Middle frontal gyrus (tissue), 1 donor: ENCODE results near the gene CDA.

Source experiments
- DNase-seq: peaks from one replicate; pipeline ENCODE4 v3.0.0-alpha.2; 2015; ENCODE audit warnings: low spot score; ENCODE audit errors: extremely low spot score

The CDA gene

DNA sequence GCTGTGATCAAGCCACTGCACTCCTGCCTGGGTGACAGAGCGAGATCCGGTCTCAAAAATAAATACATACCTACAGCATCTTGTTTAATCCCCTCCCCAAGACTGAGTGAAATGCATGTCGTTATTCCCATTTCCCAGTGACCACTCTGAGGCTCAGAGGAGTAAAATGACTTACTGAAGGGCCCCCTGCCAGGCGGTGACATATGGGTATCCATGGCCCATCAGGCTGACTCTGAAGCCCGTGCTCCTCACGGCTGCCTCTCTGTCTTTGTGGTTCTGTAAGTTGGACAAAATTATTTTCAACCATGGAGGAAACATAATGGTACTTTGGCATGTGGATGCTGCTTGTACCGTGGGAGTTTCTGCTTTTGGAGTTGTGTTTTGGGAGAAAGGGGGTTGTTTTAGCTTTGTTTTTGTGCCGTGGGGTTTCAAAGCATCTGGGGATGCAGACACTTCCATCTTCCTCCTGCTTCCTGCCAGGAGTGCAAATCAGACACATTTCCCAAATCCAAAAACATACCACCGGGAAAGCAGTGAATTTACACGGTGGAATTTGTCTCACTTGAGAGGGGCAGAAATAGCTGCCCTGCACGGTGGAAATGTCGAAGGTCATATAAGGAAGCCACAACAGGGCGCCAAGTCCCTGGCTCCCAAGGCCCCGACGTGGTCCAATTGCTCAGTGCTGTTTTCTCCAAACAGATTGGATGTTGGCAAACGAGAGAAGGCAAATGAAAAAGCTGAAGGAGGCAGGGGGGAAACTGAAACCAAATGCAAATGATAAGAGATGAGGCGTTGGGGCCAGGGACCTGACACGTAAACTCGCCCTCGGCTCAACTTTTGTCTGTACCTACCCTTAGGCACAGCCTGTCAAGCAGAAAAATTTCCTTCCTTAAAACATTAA lies 27.3 kb downstream of the CDA start:
- DNase-seq = no peak

DNA sequence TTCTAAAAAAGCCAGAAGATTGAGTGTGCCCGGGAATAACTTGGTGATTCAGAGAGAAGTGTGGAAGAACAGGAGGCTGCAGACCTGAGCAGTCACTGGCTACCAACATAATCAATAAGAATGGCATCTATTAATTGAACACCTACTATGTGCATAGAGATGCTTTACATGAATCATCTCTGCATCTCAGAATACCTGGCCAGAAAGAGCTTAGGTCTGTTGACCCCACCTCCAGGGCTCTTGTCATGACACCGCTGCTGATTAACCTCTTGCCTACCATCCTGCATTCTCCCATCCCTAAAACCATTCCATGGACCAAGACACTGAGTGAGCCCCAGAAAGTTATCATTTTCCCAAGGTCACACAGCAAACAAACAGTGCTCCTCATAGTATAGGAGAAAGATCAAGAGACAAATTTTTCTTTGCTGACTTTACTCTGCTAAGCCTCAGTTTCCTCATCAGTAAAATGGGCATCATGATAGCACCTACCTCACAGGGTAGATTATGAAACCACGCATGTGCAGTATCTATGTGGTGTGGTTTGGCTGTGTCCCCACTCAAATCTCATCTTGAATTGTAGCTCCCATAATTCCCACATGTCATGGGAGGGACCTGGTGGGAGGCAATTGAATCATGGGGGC lies 28.1 kb downstream of the CDA start:
- DNase-seq = no peak

DNA sequence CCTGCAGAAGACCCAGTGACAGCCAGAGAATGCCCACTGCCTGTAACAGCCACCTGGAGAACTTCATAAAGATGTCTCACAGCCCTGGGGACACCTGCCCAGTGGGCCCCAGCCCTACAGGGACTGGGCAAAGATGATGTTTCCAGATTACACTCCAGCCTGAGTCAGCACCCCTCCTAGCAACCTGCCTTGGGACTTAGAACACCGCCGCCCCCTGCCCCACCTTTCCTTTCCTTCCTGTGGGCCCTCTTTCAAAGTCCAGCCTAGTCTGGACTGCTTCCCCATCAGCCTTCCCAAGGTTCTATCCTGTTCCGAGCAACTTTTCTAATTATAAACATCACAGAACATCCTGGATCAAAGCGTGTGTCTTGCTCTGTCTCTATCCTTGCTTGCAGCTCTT lies 29.7 kb downstream of the CDA start:
- no peak for DNase-seq

DNA sequence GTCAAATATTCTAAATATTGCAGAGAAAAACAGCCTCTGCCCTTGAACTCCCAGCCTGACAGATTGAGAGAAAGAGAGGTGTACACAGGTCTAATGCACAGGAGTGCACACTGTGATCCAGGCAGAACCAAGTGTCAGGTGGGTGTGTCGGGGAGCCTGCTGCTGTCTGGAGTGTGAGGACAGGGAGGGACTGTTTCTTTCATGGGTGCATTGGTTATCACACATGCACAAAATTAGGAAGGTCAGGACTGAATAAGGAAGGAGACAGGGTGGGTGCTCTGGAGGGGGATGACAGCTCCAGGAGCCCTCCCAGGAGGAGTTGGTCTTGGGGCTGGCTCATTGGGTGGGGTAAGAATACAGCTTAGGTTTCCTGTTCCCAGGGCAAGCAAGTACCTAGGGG lies 31.1 kb downstream of the CDA start:
- no peak for DNase-seq

DNA sequence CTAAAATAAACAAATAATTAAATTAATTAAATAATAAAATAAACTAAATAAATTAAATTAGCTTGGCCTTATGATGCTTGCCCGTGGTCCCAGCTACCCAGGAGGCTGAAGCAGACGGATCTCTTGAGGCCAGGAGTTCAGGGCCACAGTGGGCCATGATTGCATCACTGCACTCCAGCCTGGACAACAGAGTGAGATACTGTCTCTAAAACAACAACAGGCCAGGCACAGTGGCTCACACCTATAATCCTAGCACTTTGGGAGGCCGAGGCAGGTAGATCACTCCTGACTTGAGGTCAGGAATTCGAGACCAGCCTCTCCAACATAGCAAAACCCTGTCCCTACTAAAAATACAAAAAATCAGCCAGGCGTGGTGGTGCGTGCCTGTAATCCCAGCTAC lies 32.1 kb downstream of the CDA start:
- DNase-seq = no peak

DNA sequence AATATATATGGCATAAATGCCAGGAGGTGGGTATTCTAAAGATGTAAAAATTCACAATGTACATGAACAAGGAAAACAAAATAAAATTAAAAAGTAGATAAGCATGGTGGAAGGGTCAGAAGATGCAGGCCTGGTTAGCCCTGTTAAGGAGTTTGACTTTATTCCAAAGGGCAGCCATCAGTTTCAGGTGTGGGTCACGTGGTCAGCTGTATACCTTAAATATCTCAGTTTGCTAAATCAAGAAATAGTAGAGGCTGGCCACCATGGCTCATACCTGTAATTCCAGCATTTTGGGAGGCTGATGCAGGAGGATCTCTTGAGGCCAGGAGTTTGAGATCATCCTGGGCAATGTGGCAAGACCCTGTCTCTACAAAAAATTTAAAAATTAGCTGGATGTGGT lies 35.8 kb downstream of the CDA start:
- no peak for DNase-seq

DNA sequence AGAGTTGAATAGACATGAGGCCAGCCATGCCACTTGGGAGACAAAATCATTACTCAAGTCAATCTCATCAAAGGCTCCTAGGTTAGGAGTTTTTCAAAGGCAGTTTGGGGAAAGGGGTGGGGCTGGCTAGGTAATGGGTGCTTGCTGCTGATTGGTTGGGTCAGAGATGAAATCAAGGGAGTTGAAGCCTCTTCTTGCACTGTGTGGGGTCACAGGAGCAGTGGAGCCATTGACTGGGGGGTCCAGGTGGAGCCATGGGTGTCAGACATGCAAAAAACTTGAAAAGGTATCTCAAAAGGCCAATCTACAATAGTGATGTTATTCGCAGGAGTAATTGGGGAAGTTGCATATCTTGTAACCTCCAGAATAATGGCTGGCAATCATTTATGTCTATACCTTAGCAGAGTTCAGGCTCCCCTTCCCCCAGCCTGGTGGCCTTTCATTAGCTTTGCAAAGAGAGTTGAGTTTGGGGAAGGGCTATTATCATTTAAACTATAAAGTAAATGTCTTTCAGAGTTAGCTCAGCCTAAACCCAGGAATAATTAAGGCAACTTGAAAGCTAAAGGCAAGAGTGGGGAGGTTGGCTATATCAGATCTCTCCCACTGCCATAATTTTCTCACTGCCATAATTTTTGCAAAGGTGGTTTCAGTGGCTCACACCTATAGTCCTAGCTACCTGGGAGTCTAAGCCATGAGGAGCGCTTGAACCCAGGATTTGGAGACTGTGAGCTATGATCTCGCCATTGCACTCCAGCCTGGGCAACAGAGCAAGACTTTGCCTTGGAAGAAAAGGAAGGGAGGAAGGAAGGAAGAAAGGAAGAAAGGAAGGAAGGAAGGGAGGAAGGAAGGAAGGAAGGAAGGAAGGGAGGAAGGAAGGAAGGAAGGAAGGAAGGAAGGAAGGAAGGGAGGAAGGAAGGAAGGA lies 36.5 kb downstream of the CDA start:
- DNase-seq = no peak

DNA sequence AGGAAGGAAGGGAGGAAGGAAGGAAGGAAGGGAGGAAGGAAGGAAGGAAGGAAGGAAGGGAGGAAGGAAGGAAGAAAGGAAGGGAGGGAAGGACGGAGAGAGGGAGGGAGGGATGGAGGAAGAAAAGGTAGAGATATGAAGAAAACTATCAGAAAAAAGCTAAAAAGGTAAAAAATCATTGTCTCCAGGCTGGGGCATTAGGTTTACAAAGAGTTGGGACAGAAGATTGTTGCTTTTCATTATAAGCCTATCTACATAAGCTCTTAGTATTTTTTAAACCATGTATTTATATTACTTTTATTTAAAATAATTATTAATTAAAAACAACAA lies 37.2 kb downstream of the CDA start:
- DNase-seq = no peak

DNA sequence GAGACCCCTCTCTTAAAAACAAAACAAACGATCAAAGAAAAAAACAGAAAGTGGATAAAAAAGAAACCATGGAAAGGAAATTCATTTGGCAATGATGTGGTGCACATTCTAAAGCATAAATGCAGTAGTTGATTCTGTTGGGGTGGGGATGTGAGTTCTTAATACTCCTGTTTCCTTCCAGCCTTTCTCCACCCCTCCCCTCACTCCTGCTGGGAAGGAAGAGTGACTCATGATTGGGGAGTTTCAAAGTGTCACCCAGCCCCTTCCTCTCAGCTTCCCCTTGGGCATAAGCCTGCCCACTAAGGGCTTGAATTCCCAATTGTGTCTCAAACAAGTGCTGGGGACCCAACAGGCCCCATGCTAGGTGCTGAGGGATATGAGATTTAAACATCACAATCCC lies 37.6 kb downstream of the CDA start:
- no peak for DNase-seq

DNA sequence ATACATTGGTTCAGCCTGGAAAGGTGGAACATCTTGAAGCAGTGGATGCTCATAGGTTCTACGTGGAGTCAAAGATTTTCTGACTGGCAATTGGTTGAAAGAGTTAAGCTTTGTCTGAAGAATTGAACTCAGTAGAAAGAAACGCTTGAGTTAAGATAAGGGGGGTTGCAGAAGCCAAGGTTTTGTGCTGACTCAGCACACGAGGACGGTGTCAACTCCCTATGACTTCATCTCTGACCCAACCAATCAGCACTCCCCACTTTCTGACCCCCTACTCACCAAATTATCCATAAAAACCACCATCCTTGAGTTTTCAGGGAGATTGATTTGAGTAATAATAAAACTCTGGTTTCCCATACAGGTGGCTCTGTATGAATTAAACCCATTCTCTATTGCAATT lies 41.8 kb downstream of the CDA start:
- no peak for DNase-seq

DNA sequence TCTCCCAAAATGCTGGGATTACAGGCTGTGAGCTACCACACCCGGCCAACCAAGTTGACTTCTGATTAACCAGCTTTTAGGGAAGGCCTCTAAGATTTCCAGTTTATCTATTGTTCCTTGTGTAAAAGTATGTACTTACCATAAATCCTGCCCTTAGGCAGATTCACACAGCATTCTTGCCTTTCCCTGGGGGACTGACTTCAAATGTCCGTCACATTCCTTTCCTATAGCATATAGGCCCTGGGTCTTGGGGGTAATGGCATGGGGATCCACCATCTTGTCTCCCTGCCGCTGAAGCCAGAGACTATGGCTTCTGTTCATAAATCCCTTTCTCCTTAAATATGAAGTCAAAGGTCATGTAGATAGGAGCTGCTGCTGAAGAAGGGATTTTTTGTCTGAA lies 43.5 kb downstream of the CDA start:
- no peak for DNase-seq

DNA sequence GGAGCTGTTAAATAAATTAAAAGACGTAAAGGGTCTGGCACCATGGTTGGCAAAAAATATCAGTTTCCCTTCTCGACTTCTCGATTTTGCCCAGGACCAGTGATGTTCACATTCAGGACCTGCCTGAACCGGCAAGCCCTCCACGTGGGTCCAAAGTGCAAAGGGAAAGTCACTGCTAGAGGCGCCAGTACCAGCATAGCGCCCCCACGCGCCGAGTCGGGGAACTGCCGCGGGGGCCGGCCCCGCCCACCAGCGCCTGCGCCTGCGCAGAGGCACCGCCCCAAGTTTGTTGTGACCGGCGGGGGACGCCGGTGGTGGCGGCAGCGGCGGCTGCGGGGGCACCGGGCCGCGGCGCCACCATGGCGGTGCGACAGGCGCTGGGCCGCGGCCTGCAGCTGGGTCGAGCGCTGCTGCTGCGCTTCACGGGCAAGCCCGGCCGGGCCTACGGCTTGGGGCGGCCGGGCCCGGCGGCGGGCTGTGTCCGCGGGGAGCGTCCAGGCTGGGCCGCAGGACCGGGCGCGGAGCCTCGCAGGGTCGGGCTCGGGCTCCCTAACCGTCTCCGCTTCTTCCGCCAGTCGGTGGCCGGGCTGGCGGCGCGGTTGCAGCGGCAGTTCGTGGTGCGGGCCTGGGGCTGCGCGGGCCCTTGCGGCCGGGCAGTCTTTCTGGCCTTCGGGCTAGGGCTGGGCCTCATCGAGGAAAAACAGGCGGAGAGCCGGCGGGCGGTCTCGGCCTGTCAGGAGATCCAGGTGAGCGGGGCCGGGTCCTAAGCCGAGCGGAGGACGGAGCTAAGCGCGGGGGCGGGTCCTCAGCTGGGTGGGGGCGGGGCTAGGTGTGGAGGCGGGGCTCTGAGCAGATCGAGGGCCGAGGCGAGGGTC lies 44.5 kb downstream of the CDA start, which contains the start of gene PINK1:
Gene PINK1 (plus strand): TSS at position 269 of the 875 bp plus-strand sequence. CDS start 91 bp downstream, at position 360.
- peak; percentile 58 for DNase-seq

DNA sequence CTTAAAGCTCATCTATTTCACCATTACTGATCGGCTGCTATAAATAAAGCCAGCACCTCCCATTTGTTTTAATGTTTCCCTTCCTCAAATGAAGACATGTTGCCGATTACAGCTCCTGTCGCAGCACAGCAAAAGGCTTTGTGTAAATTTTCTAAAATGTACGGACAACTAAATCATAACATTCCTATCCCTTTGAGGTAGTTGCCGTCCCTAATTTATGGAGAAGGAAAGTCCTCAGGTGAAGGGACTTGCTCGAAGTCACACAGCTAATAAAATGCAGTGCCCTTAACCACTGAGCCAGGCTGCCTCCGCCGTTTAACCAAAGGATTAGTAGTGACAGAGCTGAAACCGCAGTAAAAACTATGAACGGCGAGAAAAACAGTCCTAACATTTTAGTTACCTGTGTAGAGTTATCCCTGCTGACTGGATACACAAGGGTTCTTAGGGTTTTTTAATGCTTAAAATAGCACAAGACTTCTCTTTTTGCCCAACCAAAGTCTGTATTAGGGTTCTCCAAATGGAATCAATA lies 45.2 kb downstream of the CDA start:
- DNase-seq = no peak

DNA sequence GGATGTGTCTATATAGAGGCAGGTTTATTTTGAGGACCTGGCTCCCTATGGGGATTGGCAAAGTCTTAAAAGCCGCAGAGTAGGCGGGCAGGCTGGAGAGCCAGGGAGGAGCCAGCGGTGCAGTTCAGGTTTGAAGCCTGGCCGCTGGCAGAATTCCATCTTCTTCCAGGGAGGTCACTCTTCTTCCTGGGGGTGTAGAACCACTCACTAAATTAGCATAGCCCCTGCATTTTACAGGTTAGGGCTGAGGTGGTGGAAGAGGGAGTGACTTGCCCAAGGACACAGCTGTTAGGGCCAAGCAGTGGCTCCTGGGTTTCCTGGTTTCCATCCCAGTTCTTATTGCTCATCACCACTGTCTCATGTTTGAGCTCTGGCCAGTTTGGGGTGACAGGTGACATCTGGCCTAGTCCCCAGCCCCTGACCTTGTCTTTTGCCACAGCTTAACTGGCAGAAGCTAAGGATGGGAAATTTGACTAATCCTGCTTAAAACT lies 45.7 kb downstream of the CDA start:
- DNase-seq = no peak

DNA sequence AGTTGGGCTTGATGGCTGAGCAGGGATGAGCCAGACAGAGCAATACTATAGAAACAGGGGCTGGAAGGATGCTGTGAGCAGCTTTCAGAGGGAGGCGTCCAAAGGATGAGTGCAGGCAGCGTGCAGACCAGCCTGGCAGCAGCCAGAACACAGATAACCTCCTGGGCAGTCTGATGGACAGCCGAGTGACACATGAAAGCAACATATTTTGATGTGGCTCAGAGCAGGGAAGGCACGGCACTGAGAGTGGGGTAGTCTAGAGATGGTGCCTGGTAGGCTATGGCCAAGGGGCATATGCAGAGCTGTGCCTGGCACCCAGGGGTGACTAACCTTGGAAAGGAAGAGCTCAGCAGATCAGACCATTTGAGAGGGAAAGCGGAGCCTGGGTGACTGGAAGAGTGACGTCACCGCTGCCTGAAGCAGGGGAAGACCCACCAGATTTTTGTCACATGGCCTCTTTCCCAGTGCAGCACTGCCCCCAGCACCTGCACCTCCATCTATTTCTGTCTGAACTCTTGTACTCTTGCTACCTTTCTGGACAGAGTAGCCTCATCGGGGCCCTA lies 48.0 kb downstream of the CDA start:
- DNase-seq = no peak

DNA sequence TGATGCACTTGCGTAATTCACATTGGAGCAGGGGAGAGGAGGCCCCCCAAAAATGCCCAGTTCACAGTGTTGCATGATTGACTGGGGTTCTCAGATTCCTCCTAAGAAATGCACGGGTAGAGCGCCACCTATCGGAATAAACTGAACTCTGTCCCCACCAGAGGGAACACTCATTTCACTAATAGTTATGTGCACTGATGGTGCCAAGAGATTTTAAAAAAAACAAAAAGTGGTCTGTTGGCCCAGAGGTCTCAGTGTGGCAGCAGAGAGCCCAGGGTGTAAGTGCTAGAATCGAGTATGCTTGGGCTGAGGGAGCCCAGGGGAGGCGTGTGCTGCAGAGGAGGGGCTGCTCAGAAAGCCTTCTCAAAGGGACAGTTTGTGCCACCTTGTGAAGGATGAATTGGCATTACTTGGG lies 51.3 kb downstream of the CDA start:
- DNase-seq = peak; percentile 37

DNA sequence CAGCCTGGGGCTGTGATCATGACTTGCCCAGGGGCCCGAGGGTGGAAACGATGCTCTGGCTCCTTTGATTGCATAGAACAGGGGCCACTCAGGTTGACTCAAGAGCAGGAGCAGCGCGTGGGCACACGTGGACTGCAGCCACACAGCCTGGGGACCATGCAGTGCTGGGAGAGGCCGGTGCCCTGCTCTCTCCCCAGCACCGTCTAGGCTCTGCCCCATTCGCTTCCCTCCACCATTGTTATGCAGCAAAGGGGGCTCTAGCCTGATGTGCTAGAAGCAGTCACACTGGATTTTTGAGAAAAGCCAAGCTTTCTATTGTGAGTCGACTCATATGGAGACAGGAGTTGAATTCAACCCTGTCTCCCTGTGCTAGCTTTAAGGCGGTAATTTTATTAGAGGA lies 53.1 kb downstream of the CDA start:
- DNase-seq = no peak

DNA sequence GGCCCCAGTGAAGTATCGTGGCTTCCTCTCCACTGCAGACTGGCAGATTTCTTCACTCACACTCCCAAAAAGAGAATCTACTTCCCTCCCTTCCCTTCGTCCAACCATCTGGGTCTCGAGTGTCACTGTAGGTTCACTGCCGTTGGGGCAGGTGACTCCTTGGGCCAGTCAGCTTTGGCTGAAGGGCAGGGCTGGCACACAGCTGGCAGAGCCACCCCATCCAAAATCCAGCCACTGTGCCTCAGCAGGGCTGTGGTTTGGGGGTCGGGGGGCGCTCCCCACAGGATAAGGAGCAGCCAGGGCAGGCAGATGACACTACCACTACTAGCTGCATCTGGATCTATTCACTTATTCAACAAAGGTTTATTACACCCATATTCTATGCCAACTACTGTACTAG lies 54.2 kb downstream of the CDA start:
- DNase-seq = no peak

DNA sequence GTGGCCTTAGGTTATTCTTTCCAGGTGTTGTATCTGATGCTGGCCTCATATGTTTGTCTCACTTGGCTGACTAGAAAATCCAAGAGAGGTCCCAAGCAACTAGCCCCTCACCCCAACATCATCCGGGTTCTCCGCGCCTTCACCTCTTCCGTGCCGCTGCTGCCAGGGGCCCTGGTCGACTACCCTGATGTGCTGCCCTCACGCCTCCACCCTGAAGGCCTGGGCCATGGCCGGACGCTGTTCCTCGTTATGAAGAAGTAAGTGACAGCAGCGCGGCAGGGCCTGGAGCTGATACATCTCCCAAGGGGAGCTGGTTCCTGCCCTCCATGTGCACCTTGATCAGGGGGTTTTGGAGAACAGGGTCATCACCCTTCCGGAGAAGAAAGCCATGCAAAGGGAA lies 55.5 kb downstream of the CDA start:
- DNase-seq = no peak

DNA sequence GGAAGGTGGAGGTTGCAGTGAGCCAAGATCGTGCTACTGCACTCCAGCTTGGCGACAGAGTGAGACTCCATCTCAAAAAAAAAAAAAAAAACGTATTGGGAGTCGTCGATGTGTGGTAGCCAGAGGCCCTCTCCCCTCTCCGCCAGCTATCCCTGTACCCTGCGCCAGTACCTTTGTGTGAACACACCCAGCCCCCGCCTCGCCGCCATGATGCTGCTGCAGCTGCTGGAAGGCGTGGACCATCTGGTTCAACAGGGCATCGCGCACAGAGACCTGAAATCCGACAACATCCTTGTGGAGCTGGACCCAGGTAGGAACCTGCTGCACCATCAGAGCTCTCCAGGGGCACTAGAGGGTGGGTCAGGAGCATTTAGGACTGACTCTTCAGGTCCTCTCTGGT lies 56.5 kb downstream of the CDA start:
- no peak for DNase-seq
